Muscle of arm (tissue), 12 donors: Measurements from ENCODE around the gene B4GALT2. TPM values are rescaled to one million over a fixed set of nuclear protein-coding genes. Genes with fewer than 3 reads are reported as not detected.

Source experiments
- DNase-seq: peaks from one replicate; pipeline ENCODE4 v3.0.0-alpha.2; 2013
- polyA plus RNA-seq, 12 donors: library from polyadenylated mRNA; unstranded; fragments of 120-200 nt; gene quantifications; one replicate each; pipeline ENCODE4 v1.2.1, GENCODE V29; 2013; ENCODE audit not compliant: insufficient read length in 12 of 12

Gene B4GALT2
- polyA plus RNA-seq, 12 donors = 33.0 to 60.0 (median 39.6) TPM; not detected in 1

- DNase-seq = no peak
Measured at GRCh38 chr1:44024903-44025525, 46.0 kb downstream of the B4GALT2 start.

GRCh38 chr1:44025816-44026215 lies 46.8 kb downstream of the B4GALT2 start:
- no peak for DNase-seq

GRCh38 chr1:44027320-44027719 lies 48.3 kb downstream of the B4GALT2 start:
- no peak for DNase-seq

- DNase-seq = no peak
Measured at GRCh38 chr1:44029260-44029910, 50.4 kb downstream of the B4GALT2 start.

GRCh38 chr1:44029911-44030604 lies 51.0 kb downstream of the B4GALT2 start:
- peak; percentile 83 for DNase-seq

GRCh38 chr1:44030605-44031251 lies 51.7 kb downstream of the B4GALT2 start:
- DNase-seq = peak; percentile 38

- DNase-seq = peak; percentile 62
Measured at GRCh38 chr1:44031252-44032169, 52.5 kb downstream of the B4GALT2 start, which contains the start of gene SLC6A9. TSS of gene SLC6A9 (minus strand) at chr1:44031462. CDS start at chr1:44024277, 7,185 bp downstream.

- DNase-seq = no peak
Measured at GRCh38 chr1:44032170-44032790, 53.3 kb downstream of the B4GALT2 start.

GRCh38 chr1:44033041-44033575 lies 54.1 kb downstream of the B4GALT2 start:
- DNase-seq = no peak

- no peak for DNase-seq
Measured at GRCh38 chr1:44033756-44034155, 54.7 kb downstream of the B4GALT2 start.

- no peak for DNase-seq
Measured at GRCh38 chr1:44034423-44034822, 55.4 kb downstream of the B4GALT2 start.

GRCh38 chr1:44034976-44035716 lies 56.1 kb downstream of the B4GALT2 start:
- DNase-seq = no peak

- DNase-seq = peak; percentile 26
Measured at GRCh38 chr1:44035726-44036408, 56.9 kb downstream of the B4GALT2 start.

GRCh38 chr1:44036409-44037139 lies 57.6 kb downstream of the B4GALT2 start:
- DNase-seq = peak; percentile 41

- no peak for DNase-seq
Measured at GRCh38 chr1:44037154-44037553, 58.1 kb downstream of the B4GALT2 start.

- no peak for DNase-seq
Measured at GRCh38 chr1:44038876-44039657, 60.1 kb downstream of the B4GALT2 start.

GRCh38 chr1:44040418-44040817 lies 61.4 kb downstream of the B4GALT2 start:
- no peak for DNase-seq
